Sigmoid colon (tissue), 7 donors: ENCODE results near the gene DERL2. TPM values are rescaled to one million over a fixed set of nuclear protein-coding genes. Genes with fewer than 3 reads are reported as not detected.

Experiments
- DNase-seq: peaks from one replicate; pipeline ENCODE4 v3.0.0-alpha.2; 2019
- H3K27ac ChIP-seq, 4 donors: fragments of 200-600 bp; sonication (generic); one replicate each; pipeline ENCODE4 v1.5.1; 2016 to 2019; ENCODE audit warnings: mild to moderate bottlenecking in 1 of 4
- H3K27me3 ChIP-seq, 3 donors: fragments of 200-600 bp; sonication (generic); one replicate each; pipeline ENCODE4 v1.5.1; 2019; ENCODE audit warnings: mild to moderate bottlenecking in 1 of 3
- H3K36me3 ChIP-seq, 4 donors: fragments of 200-600 bp; sonication (generic); one replicate each; pipeline ENCODE4 v1.5.1; 2016 to 2019
- H3K4me1 ChIP-seq, 4 donors: fragments of 200-600 bp; sonication (generic); one replicate each; pipeline ENCODE4 v1.5.1; 2017 to 2019
- H3K4me3 ChIP-seq, 4 donors: fragments of 200-600 bp; sonication (generic); one replicate each; pipeline ENCODE4 v1.5.1; 2017 to 2019; ENCODE audit warnings: mild to moderate bottlenecking in 2 of 4, moderate library complexity in 1 of 4
- H3K9me3 ChIP-seq, 4 donors: fragments of 200-600 bp in 3 of 4; sonication (generic) in 3 of 4; one replicate each; pipeline versions ENCODE4 v1.5.1 to v1.6.1; 2013 to 2019
- CTCF ChIP-seq, 4 experiments: fragments of 450-650 bp in 3 of 4; fragments of 200-600 bp in 1 of 4; IDR thresholded peaks; one replicate each; pipeline ENCODE4 v1.5.1; 2016 to 2019; ENCODE audit warnings: antibody characterized with exemption in 4 of 4, mild to moderate bottlenecking in 3 of 4, moderate library complexity in 2 of 4
- EP300 ChIP-seq, 4 donors: sonication (generic); formaldehyde crosslinking; IDR thresholded peaks; one replicate each; pipeline ENCODE4 v1.6.1; 2017; ENCODE audit warnings: antibody characterized with exemption in 4 of 4
- POLR2A ChIP-seq, 2 donors: fragments of 450-650 bp; IDR thresholded peaks; one replicate each; pipeline ENCODE4 v1.6.1; 2016; ENCODE audit warnings: antibody characterized with exemption in 2 of 2, mild to moderate bottlenecking in 2 of 2, moderate library complexity in 2 of 2
- POLR2AphosphoS5 ChIP-seq, 4 donors: sonication (generic); formaldehyde crosslinking; IDR thresholded peaks; one replicate each; pipeline ENCODE4 v1.6.1; 2017; ENCODE audit warnings: antibody characterized with exemption in 4 of 4
- WGBS, 2 donors: extraction: QIAGEN DNeasy Blood & Tissue Kit; methylation state at CpG; one replicate each; pipeline ENCODE4 v1.1.7; 2013; 5-methylcytosine and 5-hydroxymethylcytosine counted together
- intact Hi-C: fragments of 100-400 bp; cut with DNase I; formaldehyde crosslinking; loops from one replicate; pipeline ENCODE4 v1.15.1; 2023
- polyA plus RNA-seq, 3 donors: library from polyadenylated mRNA; stranded (reverse); fragments of 200-250 nt; gene quantifications; one replicate each; pipeline ENCODE4 v1.2.3, GENCODE V29; 2013
- total RNA-seq, 4 donors: library from RNA; depleted of rRNA; stranded (reverse); fragments of >200 nt; gene quantifications; one replicate each; pipeline ENCODE4 v1.1.0, GENCODE V29; 2016
- donor health status: healthy with polysubstance abuse.
- donor health status: Bipolar disorder and iron deficiency.
- donor health status: healthy.

DERL2 gene
- total and polyA plus RNA-seq, 7 donors = 14.3 to 51.3 (median 23.1) TPM

- H3K36me3 ChIP-seq = peaks cover 19 to 87% (median 50%) of the 10 kb centered on the region in 4 donors
- peaks cover 0 to 13% (median 12%) of the 10 kb centered on the region in 4 donors for H3K4me1 ChIP-seq
- no peak for DNase-seq
- 80 to 89% methylated on average over 1 of the region's 1 CpG for WGBS, 2 donors
- no peak overlapping the region for H3K27ac ChIP-seq
- TF ChIP-seq POLR2A (IDR thresholded peaks at IDR 0.05) (no peak), POLR2AphosphoS5 (IDR thresholded peaks at IDR 0.05) (no peak), EP300 (IDR thresholded peaks at IDR 0.05) (no peak), CTCF (IDR thresholded peaks at IDR 0.05) (no peak)
- H3K4me3 ChIP-seq = no peak overlapping the region
- intact Hi-C loops = no loop called here
- no peaks in the 10 kb centered on the region for H3K27me3 ChIP-seq
- H3K9me3 ChIP-seq = no peaks in the 10 kb centered on the region
Measured at GRCh38 chr17:5424909-5425308, 61.1 kb downstream of the DERL2 start.

GRCh38 chr17:5422505-5422904 is 63.5 kb downstream of the DERL2 start:
- no peaks in the 10 kb centered on the region for H3K9me3 ChIP-seq
- no peaks in the 10 kb centered on the region for H3K27me3 ChIP-seq
- no peak overlapping the region for H3K4me3 ChIP-seq
- no peak overlapping the region for H3K27ac ChIP-seq
- peaks cover 8 to 63% (median 27%) of the 10 kb centered on the region in 4 donors for H3K36me3 ChIP-seq
- DNase-seq = no peak
- 92 to 93% methylated on average over 2 of the region's 2 CpGs for WGBS, 2 donors
- intact Hi-C loops = no loop called here
- H3K4me1 ChIP-seq = peaks cover 0 to 24% (median 23%) of the 10 kb centered on the region in 4 donors
- TF ChIP-seq POLR2AphosphoS5 (IDR thresholded peaks at IDR 0.05) (no peak), EP300 (IDR thresholded peaks at IDR 0.05) (no peak), CTCF (IDR thresholded peaks at IDR 0.05) (no peak), POLR2A (IDR thresholded peaks at IDR 0.05) (no peak)

Other genes starting within 250 kb of the DERL2 start
- gene RABEP1, start 203.9 kb downstream of the DERL2 start, total RNA-seq = 10 to 100 TPM; 39.8 to 52.9 (median 46.4) TPM
- 10 to 100 TPM; 12.7 to 19.0 (median 14.4) TPM for gene RABEP1, start 203.9 kb downstream of the DERL2 start, polyA plus RNA-seq
- 10 to 100 TPM; 53.6 to 68.3 (median 63.1) TPM for gene NUP88, start 66.5 kb downstream of the DERL2 start, total RNA-seq
- 10 to 100 TPM; 39.1 to 82.9 (median 58.3) TPM for gene NUP88, start 66.5 kb downstream of the DERL2 start, polyA plus RNA-seq
- gene RPAIN, start 66.0 kb downstream of the DERL2 start, total RNA-seq = 10 to 100 TPM; 37.8 to 53.8 (median 47.1) TPM
- gene RPAIN, start 66.0 kb downstream of the DERL2 start, polyA plus RNA-seq = 10 to 100 TPM; 21.3 to 32.9 (median 31.8) TPM
- gene C1QBP, start 47.0 kb downstream of the DERL2 start, total RNA-seq = 10 to 100 TPM; 59.8 to 99.9 (median 85.3) TPM
- gene C1QBP, start 47.0 kb downstream of the DERL2 start, polyA plus RNA-seq = 100 to 1,000 TPM in 2 of 3 donors, 10 to 100 TPM in 1; 94.3 to 204 (median 154) TPM
- 1 to 10 TPM; 7.1 to 9.8 (median 8.4) TPM for gene DHX33, start 17.2 kb downstream of the DERL2 start, total RNA-seq
- 1 to 10 TPM; 2.3 to 8.3 (median 3.0) TPM for gene DHX33, start 17.2 kb downstream of the DERL2 start, polyA plus RNA-seq
- gene MIS12, start 388 bp upstream of the DERL2 start, total RNA-seq = 10 to 100 TPM in 3 of 4 donors, 1 to 10 TPM in 1; 6.1 to 16.6 (median 15.7) TPM
- gene MIS12, start 388 bp upstream of the DERL2 start, polyA plus RNA-seq = 10 to 100 TPM in 1 of 3 donors, 1 to 10 TPM in 2; 3.6 to 12.0 (median 7.6) TPM
- 10 to 100 TPM; 19.1 to 70.3 (median 28.1) TPM for gene NLRP1, start 98.3 kb upstream of the DERL2 start, total RNA-seq
- 10 to 100 TPM in 1 of 3 donors, 1 to 10 TPM in 2; 1.8 to 25.0 (median 7.2) TPM for gene NLRP1, start 98.3 kb upstream of the DERL2 start, polyA plus RNA-seq